Endodermal cell (in vitro differentiated cells): ENCODE data around the gene GNAL. TPM values are rescaled to one million over a fixed set of nuclear protein-coding genes. Genes with fewer than 3 reads are reported as not detected.

ENCODE experiments used
- DNase-seq: peaks from one replicate; pipeline ENCODE4 v3.0.0-alpha.2; 2017
- H3K27ac ChIP-seq: 2 replicates; pipeline ENCODE4 v1.5.1; 2013; ENCODE audit warnings: mild to moderate bottlenecking, low read depth, low read length, moderate library complexity
- H3K27me3 ChIP-seq: 2 replicates; pipeline ENCODE4 v1.6.1; 2013; ENCODE audit warnings: mild to moderate bottlenecking, low read length, moderate library complexity; ENCODE audit not compliant: insufficient read depth, control insufficient read depth, poor library complexity, severe bottlenecking
- H3K36me3 ChIP-seq: 2 replicates; pipeline ENCODE4 v1.7.0; 2013; ENCODE audit warnings: mild to moderate bottlenecking, low read length, moderate library complexity; ENCODE audit not compliant: control insufficient read depth, insufficient read depth
- H3K4me1 ChIP-seq: one replicate; pipeline ENCODE4 v1.7.0; 2013; ENCODE audit warnings: low read length; ENCODE audit not compliant: control insufficient read depth, insufficient read depth
- H3K4me3 ChIP-seq: 2 replicates; pipeline ENCODE4 v1.5.1; 2013; ENCODE audit warnings: mild to moderate bottlenecking, low read length, moderate library complexity
- H3K9ac ChIP-seq: 2 replicates; pipeline ENCODE4 v1.6.1; 2013; ENCODE audit warnings: mild to moderate bottlenecking, low read length, moderate library complexity; ENCODE audit not compliant: poor library complexity, severe bottlenecking; ENCODE audit errors: extremely low read depth
- H3K9me3 ChIP-seq: 2 replicates; pipeline ENCODE4 v1.6.1; 2013; ENCODE audit warnings: mild to moderate bottlenecking, low read length, moderate library complexity; ENCODE audit not compliant: control insufficient read depth
- H3K27ac Mint-ChIP-seq: 2 replicates; pipeline ENCODE4 v1.8.0; 2020; ENCODE audit warnings: mixed read lengths
- H3K27me3 Mint-ChIP-seq: 2 replicates; pipeline ENCODE4 v1.8.0; 2021; ENCODE audit warnings: mild to moderate bottlenecking, mixed read lengths; ENCODE audit not compliant: insufficient read depth
- H3K36me3 Mint-ChIP-seq: 2 replicates; pipeline ENCODE4 v1.8.0; 2020; ENCODE audit warnings: low read depth, mixed read lengths
- H3K4me1 Mint-ChIP-seq: 2 replicates; pipeline ENCODE4 v1.8.0; 2020; ENCODE audit warnings: mixed read lengths
- H3K4me3 Mint-ChIP-seq: 2 replicates; pipeline ENCODE4 v1.8.0; 2020; ENCODE audit warnings: mild to moderate bottlenecking, moderate library complexity, mixed read lengths
- H3K9me3 Mint-ChIP-seq: 2 replicates; pipeline ENCODE4 v1.8.0; 2020; ENCODE audit warnings: mild to moderate bottlenecking, mixed read lengths
- CTCF ChIP-seq: fragments of 200-600 bp; sonication (generic); conservative IDR thresholded peaks from 2 replicates; pipeline ENCODE4 v1.5.0; 2021; ENCODE audit warnings: antibody characterized with exemption, mild to moderate bottlenecking
- WGBS, 2 experiments: methylation state at CpG; one replicate each; pipeline versions ENCODE4 v1.1.5 to v1.1.7; 2013; ENCODE audit warnings: missing lambda C conversion rate in 2 of 2, mixed read lengths in 1 of 2; ENCODE audit not compliant: insufficient coverage in 1 of 2, insufficient read length in 1 of 2; 5-methylcytosine and 5-hydroxymethylcytosine counted together
- total RNA-seq, 2 donors: library from RNA; stranded (reverse); fragmentation: NEBNext Ultra II Directional in 1 of 2; extraction: Animal tissue kit (Norgen Biotek cat#: 25700) in 1 of 2; gene quantifications; 2 replicates in 1 of 2; 3 replicates in 1 of 2; pipeline ENCODE4 v1.2.1, GENCODE V29; 2021

GNAL gene
- total RNA-seq, 2 donors from 2014 or later, result 37.9 to 58.2 TPM

- no peak overlapping the region for H3K27ac ChIP-seq
- Mint-ChIP-seq H3K27me3 (peaks cover 6% of the 10 kb centered on the region), H3K36me3 (no peaks in the 10 kb centered on the region), H3K9me3 (no peaks in the 10 kb centered on the region), H3K4me1 (peaks cover 28% of the 10 kb centered on the region), H3K4me3 (no peak overlapping the region), H3K27ac (no peak overlapping the region)
- no peaks in the 10 kb centered on the region for H3K27me3 ChIP-seq
- H3K4me3 ChIP-seq, result no peak overlapping the region
- TF ChIP-seq CTCF, result no peak
- H3K9ac ChIP-seq, result no peak overlapping the region
- no peaks in the 10 kb centered on the region for H3K9me3 ChIP-seq
- 81 to 82% methylated on average over 3 to 4 of the region's 4 CpGs for WGBS, 2 experiments
- peaks cover 22% of the 10 kb centered on the region for H3K4me1 ChIP-seq
- peak; percentile 6 for DNase-seq
- H3K36me3 ChIP-seq, result no peaks in the 10 kb centered on the region
Measured at GRCh38 chr18:11665146-11665545, 23.9 kb upstream of the GNAL start.

DNA sequence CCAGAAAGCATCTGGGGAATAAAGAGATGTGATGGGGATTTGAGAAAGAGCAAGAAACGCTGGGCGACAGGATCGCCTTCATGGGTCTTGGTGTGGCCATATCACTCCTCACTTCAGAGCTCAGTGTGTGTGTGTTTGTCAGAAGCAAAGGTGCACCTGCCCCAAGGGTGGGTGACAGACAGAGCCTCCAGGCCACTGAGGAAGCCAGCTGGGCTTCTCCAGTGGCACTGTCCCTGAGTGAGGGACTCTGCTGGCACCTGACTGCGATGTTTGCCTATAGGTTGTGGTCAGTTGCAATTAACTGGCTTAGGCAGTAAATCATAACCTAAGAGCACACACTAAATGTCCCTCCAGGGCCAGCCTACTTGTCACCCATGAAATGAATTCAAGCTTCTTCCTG lies 23.5 kb upstream of the GNAL start:
- no peaks in the 10 kb centered on the region for H3K9me3 Mint-ChIP-seq
- no peak overlapping the region for H3K9ac ChIP-seq
- H3K36me3 Mint-ChIP-seq, result no peaks in the 10 kb centered on the region
- peaks cover 22% of the 10 kb centered on the region for H3K4me1 ChIP-seq
- H3K36me3 ChIP-seq, result no peaks in the 10 kb centered on the region
- H3K9me3 ChIP-seq, result no peaks in the 10 kb centered on the region
- peaks cover 9% of the 10 kb centered on the region for H3K27me3 Mint-ChIP-seq
- no peak for TF ChIP-seq CTCF
- H3K27ac Mint-ChIP-seq, result no peak overlapping the region
- 75 to 83% methylated on average over 3 to 4 of the region's 4 CpGs for WGBS, 2 experiments
- no peak overlapping the region for H3K4me3 ChIP-seq
- no peak overlapping the region for H3K4me3 Mint-ChIP-seq
- DNase-seq, result peak; percentile 5
- H3K27ac ChIP-seq, result no peak overlapping the region
- H3K4me1 Mint-ChIP-seq, result peaks cover 28% of the 10 kb centered on the region
- H3K27me3 ChIP-seq, result no peaks in the 10 kb centered on the region

DNA sequence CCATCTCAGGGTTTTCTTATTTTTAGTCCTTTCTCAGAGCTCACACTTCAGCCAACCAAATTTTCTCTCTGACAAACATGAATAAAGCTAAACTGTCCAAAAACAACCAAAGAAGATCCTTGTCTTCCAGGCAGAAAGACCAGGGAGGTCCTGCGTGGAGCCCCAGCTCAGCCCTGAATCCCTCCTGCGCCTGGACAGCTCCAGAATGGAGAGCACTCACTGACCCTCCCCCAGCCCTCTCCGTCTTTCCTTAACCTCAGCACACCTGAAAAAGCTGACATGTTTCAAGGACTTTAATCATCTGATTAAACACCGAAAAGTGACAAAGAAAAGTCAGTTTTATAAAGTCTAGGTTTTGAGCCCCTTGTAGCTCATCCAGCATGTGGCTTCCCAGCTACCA lies 22.9 kb upstream of the GNAL start:
- Histone ChIP-seq H3K27ac (no peak overlapping the region), H3K4me1 (peaks cover 22% of the 10 kb centered on the region), H3K36me3 (no peaks in the 10 kb centered on the region), H3K4me3 (no peak overlapping the region), H3K9ac (no peak overlapping the region), H3K27me3 (no peaks in the 10 kb centered on the region), H3K9me3 (no peaks in the 10 kb centered on the region)
- no peak for TF ChIP-seq CTCF
- no peaks in the 10 kb centered on the region for H3K36me3 Mint-ChIP-seq
- 62 to 69% methylated on average over 4 of the region's 4 CpGs for WGBS, 2 experiments
- peaks cover 9% of the 10 kb centered on the region for H3K27me3 Mint-ChIP-seq
- H3K9me3 Mint-ChIP-seq, result no peaks in the 10 kb centered on the region
- H3K4me3 Mint-ChIP-seq, result no peak overlapping the region
- no peak overlapping the region for H3K27ac Mint-ChIP-seq
- DNase-seq, result peak; percentile 52
- H3K4me1 Mint-ChIP-seq, result peaks cover 28% of the 10 kb centered on the region
